Ureter (tissue), 1 donor: ENCODE results near the gene SMIM35. TPM values are rescaled to one million over a fixed set of nuclear protein-coding genes. Genes with fewer than 3 reads are reported as not detected.

Experiments used
- DNase-seq: peaks from one replicate; pipeline ENCODE4 v3.0.0-alpha.2; 2020; ENCODE audit warnings: low spot score
- total RNA-seq: library from RNA; stranded (reverse); gene quantifications from one replicate; pipeline ENCODE4 v1.2.4, GENCODE V29; 2023
- donor health status: DM: yes; HTN: yes; CAD: no.

Gene SMIM35
- total RNA-seq, 1 donor from 2014 or later: 0.13 TPM

DNA sequence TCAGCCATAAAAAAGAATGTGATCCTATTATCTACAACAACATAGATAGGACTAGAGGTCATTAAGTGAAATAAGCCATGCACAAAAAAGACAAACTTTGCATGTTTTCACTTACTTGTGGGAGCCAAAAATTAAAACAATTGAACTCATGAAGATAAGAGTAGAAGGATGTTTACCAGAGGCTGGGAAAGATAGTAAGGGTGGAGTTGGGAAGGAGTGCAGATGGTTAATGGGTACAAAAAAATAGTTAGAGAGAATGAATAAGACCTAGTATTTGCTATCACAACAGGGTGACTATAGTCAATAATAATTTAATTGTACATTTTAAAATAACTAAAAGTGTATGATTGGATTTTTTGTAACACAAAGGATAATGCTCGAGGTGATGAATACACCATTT, 127.8 kb downstream of the SMIM35 start:
- no peak for DNase-seq

Other genes with a start within 250 kb of the SMIM35 start
- 41.8 TPM for gene FXYD6, start 210.3 kb downstream of the SMIM35 start, total RNA-seq
- gene TMPRSS13, start 157.6 kb downstream of the SMIM35 start, total RNA-seq: 1.9 TPM
- 22.4 TPM for gene IL10RA, start 100.6 kb downstream of the SMIM35 start, total RNA-seq
- 224 TPM for gene TMPRSS4, start 9.9 kb downstream of the SMIM35 start, total RNA-seq
- gene SCN4B, start 65.9 kb upstream of the SMIM35 start, total RNA-seq: 1.4 TPM
- 0.18 TPM for gene SCN2B, start 89.7 kb upstream of the SMIM35 start, total RNA-seq
- gene JAML, start 138.0 kb upstream of the SMIM35 start, total RNA-seq: 13.9 TPM
- 7.9 TPM for gene MPZL3, start 165.4 kb upstream of the SMIM35 start, total RNA-seq
- 226 TPM for gene MPZL2, start 177.3 kb upstream of the SMIM35 start, total RNA-seq
- gene CD3E, start 217.8 kb upstream of the SMIM35 start, total RNA-seq: 8.0 TPM